Nephron progenitor cell (in vitro differentiated cells): ENCODE data around the gene MAS1.

ENCODE experiments used
- DNase-seq: peaks from one replicate; pipeline ENCODE4 v3.0.0; 2021
- H3K27ac Mint-ChIP-seq: 2 replicates; pipeline ENCODE4 v1.8.0; 2021; ENCODE audit warnings: mild to moderate bottlenecking, moderate library complexity, mixed read lengths
- H3K27me3 Mint-ChIP-seq: 2 replicates; pipeline ENCODE4 v1.8.0; 2021; ENCODE audit warnings: mild to moderate bottlenecking, low read depth, mixed read lengths; ENCODE audit not compliant: poor library complexity
- H3K36me3 Mint-ChIP-seq: 2 replicates; pipeline ENCODE4 v1.8.0; 2021; ENCODE audit warnings: low read depth, mixed read lengths
- H3K4me1 Mint-ChIP-seq: 2 replicates; pipeline ENCODE4 v1.8.0; 2021; ENCODE audit warnings: mixed read lengths
- H3K4me3 Mint-ChIP-seq: 2 replicates; pipeline ENCODE4 v1.8.0; 2021; ENCODE audit warnings: mild to moderate bottlenecking, moderate library complexity, mixed read lengths
- H3K9me3 Mint-ChIP-seq: 2 replicates; pipeline ENCODE4 v1.8.0; 2021; ENCODE audit warnings: mild to moderate bottlenecking, moderate library complexity, mixed read lengths
- TF ChIP-seq, protein P1 (sequence below): fragments of 200-600 bp; sonication (generic); IDR thresholded peaks from 2 replicates; pipeline ENCODE4 v1.5.0; 2021; ENCODE audit warnings: antibody characterized with exemption

MAS1 gene

DNA sequence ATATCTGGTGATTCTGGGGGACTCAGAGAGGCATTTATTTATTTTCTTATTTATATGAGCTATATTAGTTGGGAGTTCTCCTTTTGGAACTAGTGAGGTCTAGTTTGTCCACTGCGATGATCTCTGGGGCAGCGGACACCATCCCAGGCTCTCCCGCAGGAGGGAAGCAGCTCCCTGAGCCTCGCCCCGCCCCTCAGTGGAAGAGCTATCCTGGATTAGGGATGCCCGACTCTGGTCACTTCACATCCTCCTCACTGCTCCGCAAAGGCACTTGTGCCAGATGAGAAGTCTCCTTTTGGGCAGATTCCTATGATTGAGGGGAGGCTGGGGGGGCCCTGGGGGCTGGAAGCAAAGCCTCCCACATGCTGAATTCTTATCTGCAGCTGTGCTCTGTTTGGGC lies 3.6 kb upstream of the MAS1 start:
- TF ChIP-seq, protein P1, sequence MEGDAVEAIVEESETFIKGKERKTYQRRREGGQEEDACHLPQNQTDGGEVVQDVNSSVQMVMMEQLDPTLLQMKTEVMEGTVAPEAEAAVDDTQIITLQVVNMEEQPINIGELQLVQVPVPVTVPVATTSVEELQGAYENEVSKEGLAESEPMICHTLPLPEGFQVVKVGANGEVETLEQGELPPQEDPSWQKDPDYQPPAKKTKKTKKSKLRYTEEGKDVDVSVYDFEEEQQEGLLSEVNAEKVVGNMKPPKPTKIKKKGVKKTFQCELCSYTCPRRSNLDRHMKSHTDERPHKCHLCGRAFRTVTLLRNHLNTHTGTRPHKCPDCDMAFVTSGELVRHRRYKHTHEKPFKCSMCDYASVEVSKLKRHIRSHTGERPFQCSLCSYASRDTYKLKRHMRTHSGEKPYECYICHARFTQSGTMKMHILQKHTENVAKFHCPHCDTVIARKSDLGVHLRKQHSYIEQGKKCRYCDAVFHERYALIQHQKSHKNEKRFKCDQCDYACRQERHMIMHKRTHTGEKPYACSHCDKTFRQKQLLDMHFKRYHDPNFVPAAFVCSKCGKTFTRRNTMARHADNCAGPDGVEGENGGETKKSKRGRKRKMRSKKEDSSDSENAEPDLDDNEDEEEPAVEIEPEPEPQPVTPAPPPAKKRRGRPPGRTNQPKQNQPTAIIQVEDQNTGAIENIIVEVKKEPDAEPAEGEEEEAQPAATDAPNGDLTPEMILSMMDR: no peak
- Mint-ChIP-seq H3K4me1 (peaks cover 27% of the 10 kb centered on the region), H3K4me3 (no peak overlapping the region), H3K36me3 (no peaks in the 10 kb centered on the region), H3K9me3 (no peaks in the 10 kb centered on the region), H3K27me3 (peaks cover 17% of the 10 kb centered on the region), H3K27ac (no peak overlapping the region)
- DNase-seq: no peak

DNA sequence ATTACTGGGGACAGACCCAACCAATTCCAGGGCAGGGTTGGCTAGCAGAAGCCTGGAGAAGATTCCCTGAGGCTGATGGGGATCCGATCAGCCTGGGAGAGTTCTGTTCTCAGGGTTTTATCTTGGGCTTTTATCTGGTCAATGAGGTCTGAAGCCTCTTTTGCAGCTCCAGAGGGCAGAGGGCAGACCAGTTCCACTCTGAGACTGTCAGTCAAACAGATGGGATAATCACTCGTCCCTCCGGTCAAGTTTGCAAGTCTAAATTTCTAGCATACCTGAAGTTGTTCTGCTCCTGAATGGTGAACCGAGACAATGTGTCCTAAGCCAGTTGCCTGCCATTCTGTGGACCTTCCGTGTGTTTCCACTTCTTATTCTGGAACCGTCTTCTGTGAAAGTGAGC lies 3.0 kb upstream of the MAS1 start:
- DNase-seq: no peak
- no peak overlapping the region for H3K4me3 Mint-ChIP-seq
- H3K27ac Mint-ChIP-seq: no peak overlapping the region
- no peaks in the 10 kb centered on the region for H3K9me3 Mint-ChIP-seq
- peaks cover 33% of the 10 kb centered on the region for H3K4me1 Mint-ChIP-seq
- no peaks in the 10 kb centered on the region for H3K36me3 Mint-ChIP-seq
- TF ChIP-seq, protein P1: no peak
- H3K27me3 Mint-ChIP-seq: peaks cover 17% of the 10 kb centered on the region

DNA sequence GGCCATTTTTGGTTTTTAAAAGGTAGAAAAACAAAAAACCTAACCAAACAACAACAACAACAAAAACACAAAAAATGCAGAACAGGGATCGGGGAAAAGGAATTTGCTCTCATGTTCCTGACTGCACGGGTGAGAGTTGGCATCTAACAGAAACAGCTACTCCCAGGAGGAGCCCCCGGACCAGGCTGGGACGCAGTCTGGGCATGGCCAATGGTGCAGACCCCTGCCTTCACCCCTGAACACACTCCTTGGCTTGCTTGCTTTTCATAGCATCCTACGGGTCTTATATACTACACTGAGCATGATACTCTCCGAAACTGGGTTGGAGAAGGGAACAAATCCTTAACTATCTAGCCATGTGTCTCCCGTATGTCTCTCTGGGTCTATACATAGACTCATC lies 587 bp upstream of the MAS1 start:
- H3K27me3 Mint-ChIP-seq: peaks cover 17% of the 10 kb centered on the region
- H3K4me3 Mint-ChIP-seq: no peak overlapping the region
- no peak for DNase-seq
- H3K36me3 Mint-ChIP-seq: no peaks in the 10 kb centered on the region
- H3K27ac Mint-ChIP-seq: no peak overlapping the region
- peaks cover 38% of the 10 kb centered on the region for H3K4me1 Mint-ChIP-seq
- H3K9me3 Mint-ChIP-seq: no peaks in the 10 kb centered on the region
- TF ChIP-seq, protein P1: no peak

DNA sequence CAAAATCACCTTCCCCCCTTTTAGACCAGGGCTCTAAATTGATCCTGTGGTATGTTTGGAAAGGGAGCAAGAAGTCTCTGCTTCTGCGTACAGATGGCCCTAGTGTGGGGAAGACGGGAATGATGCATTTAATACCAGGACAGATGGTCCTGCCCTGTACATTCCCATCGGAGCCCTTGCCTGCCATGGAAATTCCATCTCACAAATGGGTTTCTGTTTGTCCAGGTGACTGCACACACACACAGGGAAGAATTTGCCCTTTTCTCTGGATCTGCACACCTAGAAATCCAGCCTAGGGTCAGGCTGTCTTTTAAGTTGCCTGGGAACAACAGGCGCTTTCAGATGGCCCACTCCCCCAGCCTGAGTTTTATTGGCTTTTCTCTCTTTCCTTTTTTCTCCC lies 1.3 kb downstream of the MAS1 start:
- Mint-ChIP-seq H3K27me3 (peaks cover 13% of the 10 kb centered on the region), H3K36me3 (no peaks in the 10 kb centered on the region), H3K4me3 (no peak overlapping the region), H3K4me1 (peaks cover 38% of the 10 kb centered on the region), H3K27ac (peak overlapping the region; percentile 66), H3K9me3 (peaks cover 5% of the 10 kb centered on the region)
- TF ChIP-seq, protein P1: no peak
- DNase-seq: no peak

DNA sequence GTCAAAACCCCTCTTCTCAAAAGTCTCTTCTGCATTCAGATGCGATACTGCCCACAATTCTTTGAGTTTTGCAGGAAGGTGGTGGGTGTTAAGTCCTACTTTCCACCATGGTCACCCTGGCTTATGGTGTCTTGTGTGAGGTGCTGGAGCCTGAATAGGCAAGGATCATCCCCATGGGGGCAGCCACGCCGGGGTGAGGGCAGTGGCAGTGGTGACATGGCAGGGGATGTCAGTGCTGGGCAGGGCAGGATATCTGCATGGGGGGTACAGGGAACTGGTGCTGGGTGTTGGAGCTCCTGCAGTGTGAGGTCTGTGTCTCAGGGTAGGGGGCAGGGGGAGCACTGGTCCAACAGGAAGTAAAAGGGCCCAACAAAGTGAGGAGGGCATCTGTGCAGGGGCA lies 2.3 kb downstream of the MAS1 start:
- Mint-ChIP-seq H3K4me3 (no peak overlapping the region), H3K27ac (no peak overlapping the region), H3K9me3 (peaks cover 5% of the 10 kb centered on the region), H3K27me3 (peaks cover 13% of the 10 kb centered on the region), H3K36me3 (no peaks in the 10 kb centered on the region), H3K4me1 (peaks cover 30% of the 10 kb centered on the region)
- TF ChIP-seq, protein P1: no peak
- DNase-seq: no peak

DNA sequence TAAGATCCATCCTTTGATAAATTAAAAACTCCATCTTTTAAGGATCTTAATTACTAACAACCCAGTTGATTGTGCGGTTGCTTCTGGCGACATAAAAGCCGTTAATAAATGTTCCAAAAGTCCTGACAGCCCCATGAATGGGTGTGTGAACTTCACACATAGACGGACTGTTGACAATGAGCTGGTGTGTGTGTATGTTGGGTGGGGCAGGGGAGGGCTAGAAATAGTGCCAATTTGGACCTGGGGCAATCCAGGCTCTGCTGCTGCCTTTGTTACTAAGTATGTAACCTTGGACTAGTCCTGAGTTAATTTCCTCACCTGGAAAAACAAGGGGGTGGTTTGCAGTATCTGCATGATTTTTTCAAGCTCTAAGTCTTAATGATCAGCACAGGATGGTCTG lies 4.2 kb downstream of the MAS1 start:
- DNase-seq: no peak
- Mint-ChIP-seq H3K27me3 (peaks cover 4% of the 10 kb centered on the region), H3K36me3 (no peaks in the 10 kb centered on the region), H3K27ac (no peak overlapping the region), H3K4me3 (no peak overlapping the region), H3K9me3 (peaks cover 5% of the 10 kb centered on the region), H3K4me1 (peaks cover 29% of the 10 kb centered on the region)
- TF ChIP-seq, protein P1: no peak
